HEK293T (cell line): ENCODE data around the gene TNFAIP2.

Experiments
- BHLHE40 ChIP-seq: fragments of 450-650 bp; IDR thresholded peaks from 2 replicates; pipeline ENCODE4 v1.6.1; 2016; ENCODE audit warnings: mild to moderate bottlenecking, moderate library complexity, borderline replicate concordance
- FOXM1 ChIP-seq: fragments of 450-650 bp; IDR thresholded peaks from 2 replicates; pipeline ENCODE4 v1.6.1; 2017; ENCODE audit warnings: mild to moderate bottlenecking, borderline replicate concordance
- HDGF ChIP-seq: fragments of 450-650 bp; IDR thresholded peaks from 2 replicates; pipeline ENCODE4 v1.6.1; 2017; ENCODE audit warnings: antibody characterized with exemption, borderline replicate concordance
- SP1 ChIP-seq: fragments of 450-650 bp; IDR thresholded peaks from 2 replicates; pipeline ENCODE4 v1.6.1; 2017
- SUZ12 ChIP-seq: fragments of 450-650 bp; IDR thresholded peaks from 2 replicates; pipeline ENCODE4 v1.6.1; 2016; ENCODE audit warnings: mild to moderate bottlenecking
- TARDBP ChIP-seq: fragments of 450-650 bp; IDR thresholded peaks from 2 replicates; pipeline ENCODE4 v1.6.1; 2016
- ZNF384 ChIP-seq: fragments of 450-650 bp; IDR thresholded peaks from 2 replicates; pipeline ENCODE4 v1.6.1; 2016
- TF ChIP-seq, protein P1 (sequence below): fragments of 450-650 bp; IDR thresholded peaks from 2 replicates; pipeline ENCODE4 v1.6.1; 2016

DNA sequence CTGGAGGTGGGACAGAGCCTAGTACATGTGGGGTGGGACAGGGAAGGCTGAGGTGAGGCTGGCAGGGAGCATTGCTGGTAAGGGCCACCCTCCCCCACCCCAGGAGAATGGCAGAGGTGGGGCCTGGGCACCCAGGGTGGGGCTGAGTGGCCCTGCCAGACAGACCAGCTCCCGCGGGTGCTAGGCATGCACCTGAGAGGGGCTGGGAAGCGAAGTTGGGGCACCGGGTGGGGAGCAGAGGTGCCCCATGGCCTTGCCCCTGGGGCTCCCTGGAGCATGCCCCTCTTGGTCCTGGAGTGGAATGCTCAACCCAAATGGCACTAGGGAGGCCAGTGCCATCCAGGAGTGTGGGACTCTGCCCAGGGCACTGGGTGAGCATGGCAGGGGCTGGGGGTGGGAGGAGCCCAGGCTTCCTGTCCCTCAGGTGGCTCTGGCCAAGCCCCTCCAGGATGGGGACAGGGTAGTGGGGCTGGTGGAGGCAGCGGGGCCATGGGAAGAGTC lies 1.3 kb downstream of the TNFAIP2 start:
- TF ChIP-seq SUZ12 (no peak), BHLHE40 (no peak), FOXM1 (no peak), TARDBP (no peak), ZNF384 (no peak), SP1 (no peak), HDGF (no peak)
- TF ChIP-seq, protein P1, sequence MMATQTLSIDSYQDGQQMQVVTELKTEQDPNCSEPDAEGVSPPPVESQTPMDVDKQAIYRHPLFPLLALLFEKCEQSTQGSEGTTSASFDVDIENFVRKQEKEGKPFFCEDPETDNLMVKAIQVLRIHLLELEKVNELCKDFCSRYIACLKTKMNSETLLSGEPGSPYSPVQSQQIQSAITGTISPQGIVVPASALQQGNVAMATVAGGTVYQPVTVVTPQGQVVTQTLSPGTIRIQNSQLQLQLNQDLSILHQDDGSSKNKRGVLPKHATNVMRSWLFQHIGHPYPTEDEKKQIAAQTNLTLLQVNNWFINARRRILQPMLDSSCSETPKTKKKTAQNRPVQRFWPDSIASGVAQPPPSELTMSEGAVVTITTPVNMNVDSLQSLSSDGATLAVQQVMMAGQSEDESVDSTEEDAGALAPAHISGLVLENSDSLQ, result no peak
